HepG2 (cell line): ENCODE data around the gene FAF2. TPM values are rescaled to one million over a fixed set of nuclear protein-coding genes. Genes with fewer than 3 reads are reported as not detected.

Experiments
- ATAC-seq: fragments of 200-7000 bp; cut with Tn5 transposase; 3 replicates; pipeline ENCODE4 v1.9.1; 2020; ENCODE audit warnings: mild to moderate bottlenecking, moderate library complexity
- BruUV-seq: library from RNA; stranded (reverse); fragments of 400-500 nt; replicated peaks from 2 replicates; lab custom pipeline; 2021; lab: Mats Ljungman, UMichigan
- CTCF ChIA-PET: fragments of 300-600 bp; formaldehyde crosslinking; extraction: SDS; loops from one replicate; lab custom pipeline; 2021; ENCODE audit warnings: low total read pairs, inconsistent platforms, low intra/inter-chr PET ratio; lab: Yijun Ruan, JAX
- POLR2A ChIA-PET: fragments of 350-600 bp; sonication (Branson Sonifier 250); formaldehyde crosslinking; loops from one replicate; lab custom pipeline; 2020; ENCODE audit warnings: antibody characterized with exemption, inconsistent platforms; lab: Yijun Ruan, JAX
- DNase-seq: peaks from one replicate; pipeline ENCODE4 v3.0.0-alpha.2; 2015; ENCODE audit warnings: low spot score
- FAIRE-seq: peaks from 3 replicates; lab custom pipeline; 2011; peaks lifted over from hg19 to GRCh38; lab: Jason Lieb, UNC
- H2AFZ ChIP-seq: one replicate; pipeline ENCODE4 v1.6.1; 2011; ENCODE audit warnings: low read length, inconsistent platforms
- H3K27ac ChIP-seq: fragments of 300-600 bp; 3 replicates; pipeline ENCODE4 v1.8.0; 2011; ENCODE audit warnings: mixed run types, mild to moderate bottlenecking, mixed read lengths, low read length, inconsistent platforms; ENCODE audit not compliant: insufficient read depth; ENCODE audit errors: extremely low read length
- H3K27me3 ChIP-seq, 2 experiments: fragments of 200-600 bp in 1 of 2; 2 replicates in 1 of 2; 3 replicates in 1 of 2; pipeline versions ENCODE4 v1.6.0 to v1.8.0; 2011; ENCODE audit warnings: low read length in 2 of 2, mild to moderate bottlenecking in 2 of 2, moderate library complexity in 2 of 2, inconsistent platforms in 1 of 2; ENCODE audit not compliant: insufficient read depth in 2 of 2, control insufficient read depth in 1 of 2
- H3K36me3 ChIP-seq, 2 experiments: fragments of 200-600 bp in 1 of 2; replicated peaks in 1 of 2; 2 replicates in 1 of 2; 3 replicates in 1 of 2; pipeline versions ENCODE4 v1.5.1 to v1.8.0; 2011; ENCODE audit warnings: low read length in 2 of 2, inconsistent platforms in 1 of 2; ENCODE audit not compliant: insufficient read depth in 2 of 2, control insufficient read depth in 1 of 2
- H3K4me1 ChIP-seq: 2 replicates; pipeline ENCODE4 v1.5.1; 2012; ENCODE audit warnings: low read length, inconsistent platforms; ENCODE audit not compliant: insufficient read depth
- H3K4me2 ChIP-seq: 2 replicates; pipeline ENCODE4 v1.6.0; 2011; ENCODE audit warnings: low read depth, low read length, inconsistent platforms
- H3K4me3 ChIP-seq, 3 experiments: fragments of 200-600 bp in 1 of 3; sonication (generic), shearing (Covaris generic) in 1 of 3; replicated peaks in 1 of 3; 2 replicates each; pipeline ENCODE4 v1.5.1; 2011 to 2016; ENCODE audit warnings: low read length in 3 of 3, inconsistent platforms in 2 of 3, low read depth in 2 of 3, mild to moderate bottlenecking in 2 of 3, control low read depth in 1 of 3, mixed read lengths in 1 of 3; ENCODE audit not compliant: insufficient read depth in 1 of 3
- H3K79me2 ChIP-seq: one replicate; pipeline ENCODE4 v1.6.1; 2011; ENCODE audit warnings: low read length, inconsistent platforms; ENCODE audit not compliant: insufficient read depth
- H3K9ac ChIP-seq: 2 replicates; pipeline ENCODE4 v1.6.0; 2011; ENCODE audit warnings: mild to moderate bottlenecking, low read depth, low read length, inconsistent platforms; ENCODE audit not compliant: insufficient read depth
- H3K9me3 ChIP-seq: 2 replicates; pipeline ENCODE4 v1.5.1; 2012; ENCODE audit warnings: mild to moderate bottlenecking, low read length
- H4K20me1 ChIP-seq: 2 replicates; pipeline ENCODE4 v1.6.0; 2011; ENCODE audit warnings: inconsistent platforms, mild to moderate bottlenecking, low read length, moderate library complexity; ENCODE audit not compliant: insufficient read depth
- AGO2 ChIP-seq: fragments of 200-400 bp; formaldehyde crosslinking; optimal IDR thresholded peaks from 2 replicates; pipeline ENCODE3; 2017; ENCODE audit warnings: mild to moderate bottlenecking, low read depth, low read length, moderate library complexity
- BRCA1 ChIP-seq: sonication (generic); formaldehyde crosslinking; IDR thresholded peaks from 2 replicates; pipeline ENCODE4 v1.4.0; 2020; ENCODE audit warnings: missing genetic modification reagents
- CHD4 ChIP-seq: fragments of 200-600 bp; sonication (generic); IDR thresholded peaks from 2 replicates; pipeline ENCODE4 v1.7.0; 2017; ENCODE audit warnings: mild to moderate bottlenecking, low read length, borderline replicate concordance
- CREBL2 ChIP-seq: sonication (generic); formaldehyde crosslinking; IDR thresholded peaks from 2 replicates; pipeline ENCODE4 v1.8.1; 2023; ENCODE audit warnings: missing genetic modification reagents, mild to moderate bottlenecking, borderline replicate concordance
- HOXA3 ChIP-seq: sonication (generic); formaldehyde crosslinking; IDR thresholded peaks from 2 replicates; pipeline ENCODE4 v1.5.0; 2020; ENCODE audit warnings: missing genetic modification reagents
- KLF9 ChIP-seq: IDR thresholded peaks from 2 replicates; pipeline ENCODE4 v1.6.1; 2016; ENCODE audit warnings: low read depth
- REPIN1 ChIP-seq: sonication (generic); formaldehyde crosslinking; IDR thresholded peaks from 2 replicates; pipeline ENCODE4 v1.8.0; 2022; ENCODE audit warnings: missing genetic modification reagents, low read depth, mild to moderate bottlenecking, borderline replicate concordance
- ZNF10 ChIP-seq: sonication (generic); formaldehyde crosslinking; IDR thresholded peaks from 2 replicates; pipeline ENCODE4 v1.4.0; 2020; ENCODE audit warnings: mild to moderate bottlenecking, low read depth, missing genetic modification reagents, borderline replicate concordance
- ZNF263 ChIP-seq: sonication (generic); formaldehyde crosslinking; IDR thresholded peaks from 2 replicates; pipeline ENCODE4 v1.4.0; 2020; ENCODE audit warnings: missing genetic modification reagents
- ZNF30 ChIP-seq: sonication (generic); formaldehyde crosslinking; IDR thresholded peaks from 2 replicates; pipeline ENCODE4 v1.5.0; 2020; ENCODE audit warnings: mild to moderate bottlenecking, missing genetic modification reagents
- ZNF33B ChIP-seq: sonication (generic); formaldehyde crosslinking; IDR thresholded peaks from 2 replicates; pipeline ENCODE4 v1.5.1; 2020; ENCODE audit warnings: mild to moderate bottlenecking, missing genetic modification reagents
- ZNF547 ChIP-seq: sonication (generic); formaldehyde crosslinking; IDR thresholded peaks from 2 replicates; pipeline ENCODE4 v1.5.1; 2020; ENCODE audit warnings: mild to moderate bottlenecking, missing genetic modification reagents
- ZNF691 ChIP-seq: sonication (generic); formaldehyde crosslinking; IDR thresholded peaks from 2 replicates; pipeline ENCODE4 v1.4.0; 2020; ENCODE audit warnings: missing genetic modification reagents, low read depth, mild to moderate bottlenecking, borderline replicate concordance
- ZNF768 ChIP-seq: sonication (generic); formaldehyde crosslinking; IDR thresholded peaks from 2 replicates; pipeline ENCODE4 v1.4.0; 2020; ENCODE audit warnings: missing genetic modification reagents
- ZSCAN12 ChIP-seq: sonication (generic); formaldehyde crosslinking; IDR thresholded peaks from 2 replicates; pipeline ENCODE4 v1.9.0; 2021; ENCODE audit warnings: mild to moderate bottlenecking, missing genetic modification reagents
- WGBS: methylation state at CpG from one replicate; pipeline ENCODE4 v1.1.6; 2017; ENCODE audit warnings: low lambda C conversion rate; 5-methylcytosine and 5-hydroxymethylcytosine counted together
- in situ Hi-C: cut with HindIII; loops from 2 replicates; pipeline ENCODE4 v1.10.0; 2017; ENCODE audit warnings: low pct_unique_long_range_greater_than_20kb; ENCODE audit not compliant: extremely low pct_ligation_motif_present
- intact Hi-C: fragments of 100-400 bp; cut with micrococcal nuclease; formaldehyde crosslinking; loops from one replicate; pipeline ENCODE4 v1.10.0; 2022; ENCODE audit not compliant: unreplicated experiment
- polyA plus RNA-seq, 8 experiments: library from polyadenylated mRNA; depleted of rRNA in 3 of 8; stranded (reverse) in 7 of 8; unstranded in 1 of 8; fragments of >200 nt; fragmentation: Illumina TruSeq in 4 of 8; extraction: Trizol in 4 of 8; gene quantifications; 2 replicates each; pipeline versions ENCODE4 v1.2.1 to v1.2.3, GENCODE V29; 2011 to 2016; ENCODE audit warnings: low read depth in 4 of 8, missing spikeins in 1 of 8, mixed read lengths in 1 of 8; ENCODE audit not compliant: insufficient read depth in 1 of 8
- total RNA-seq, 5 experiments: library from RNA; depleted of rRNA; stranded (reverse); fragments of >200 nt; fragmentation: Illumina TruSeq; extraction: Trizol; gene quantifications; 2 replicates each; pipeline ENCODE4 v1.2.3, GENCODE V29; 2016; ENCODE audit warnings: low read depth in 1 of 5
- TF ChIP-seq, protein P1 (sequence below): sonication (generic); formaldehyde crosslinking; IDR thresholded peaks from 2 replicates; pipeline ENCODE4 v1.4.0; 2020; ENCODE audit warnings: missing genetic modification reagents, borderline replicate concordance

The FAF2 gene
- total and polyA plus RNA-seq, 2 of the 13 experiments (the other 11 are each of a cell fraction or from before 2014, with no cell fraction given): 27.8 to 34.3 TPM

DNA sequence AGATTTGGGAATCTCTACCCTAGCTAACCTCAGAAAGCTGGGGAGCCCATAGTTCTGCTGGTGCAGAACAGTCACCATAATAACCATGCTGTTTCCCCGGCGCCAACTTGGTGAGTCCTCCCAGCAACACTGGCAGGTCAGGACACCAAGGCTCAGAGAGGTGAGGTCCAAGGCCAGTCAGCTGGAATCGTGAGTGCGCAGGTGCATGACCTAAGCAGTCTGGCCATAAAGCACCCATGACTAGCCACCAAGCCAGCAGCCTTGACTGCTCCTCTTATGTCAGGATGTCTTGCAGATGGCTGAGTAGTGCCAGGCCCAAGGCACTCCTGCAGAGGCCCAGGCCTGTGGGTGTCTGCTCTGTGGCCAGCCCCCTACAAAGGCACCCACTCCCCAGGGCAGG lies 86.5 kb downstream of the FAF2 start:
- Histone ChIP-seq H3K27ac (peak overlapping the region; percentile 26), H3K36me3 (peaks cover 14 to 33% of the 10 kb centered on the region in 2 experiments), H3K9me3 (no peaks in the 10 kb centered on the region), H4K20me1 (peaks cover 33% of the 10 kb centered on the region), H3K4me2 (peak overlapping the region; percentile 91), H3K9ac (peak overlapping the region; percentile 9; the same call in 1 of the 2 replicates), H3K79me2 (peaks cover 40% of the 10 kb centered on the region), H2AFZ (no peak overlapping the region), H3K4me3 (peak overlapping the region in 2 of 3 experiments; percentile 22 to 97; a peak in 4 of 6 replicates), H3K27me3 (no peaks in the 10 kb centered on the region; a peak in 1 of 5 replicates), H3K4me1 (peaks cover 40% of the 10 kb centered on the region)
- BruUV-seq: no TSS peak
- POLR2A ChIA-PET: interaction anchor here (0.9 to 7.9 kb wide), 5 partner anchors 13 to 94 kb away, joined by 3 to 212 read pairs (median 3); partner anchors contain the start of genes CDHR2 and FAF2
- CTCF ChIA-PET: no interaction called here
- FAIRE-seq (no peak), ATAC-seq (no peak), DNase-seq (no peak)
- in situ Hi-C loops: loop anchor here (5.0 to 25.0 kb wide), 2 partner anchors 117 to 828 kb away; partner anchors contain the start of genes CLTB, LMAN2 and RGS14
- no CpG with 5 or more reads among the region's 4 CpGs for WGBS
- TF ChIP-seq REPIN1 (0 out of 2 replicates have a peak, but pooled peaks have one; percentile 3), ZNF30 (CRISPR knock-in tag) (no peak), ZNF10 (no peak), ZNF768 (CRISPR knock-in tag) (peak; percentile 5; the same call in 1 of the 2 replicates), KLF9 (no peak), CREBL2 (no peak), HOXA3 (CRISPR knock-in tag) (peak; percentile 31; the same call in 1 of the 2 replicates), BRCA1 (CRISPR knock-in tag) (no peak), ZSCAN12 (no peak), ZNF33B (CRISPR knock-in tag) (0 out of 2 replicates have a peak, but pooled peaks have one; percentile 9), AGO2 (no peak), CHD4 (peak; percentile 14; the same call in 1 of the 2 replicates), ZNF691 (CRISPR knock-in tag) (0 out of 2 replicates have a peak, but pooled peaks have one; percentile 34), ZNF263 (peak; percentile 73; the same call in 1 of the 2 replicates), ZNF547 (CRISPR knock-in tag) (0 out of 2 replicates have a peak, but pooled peaks have one; percentile 10)
- TF ChIP-seq, protein P1, sequence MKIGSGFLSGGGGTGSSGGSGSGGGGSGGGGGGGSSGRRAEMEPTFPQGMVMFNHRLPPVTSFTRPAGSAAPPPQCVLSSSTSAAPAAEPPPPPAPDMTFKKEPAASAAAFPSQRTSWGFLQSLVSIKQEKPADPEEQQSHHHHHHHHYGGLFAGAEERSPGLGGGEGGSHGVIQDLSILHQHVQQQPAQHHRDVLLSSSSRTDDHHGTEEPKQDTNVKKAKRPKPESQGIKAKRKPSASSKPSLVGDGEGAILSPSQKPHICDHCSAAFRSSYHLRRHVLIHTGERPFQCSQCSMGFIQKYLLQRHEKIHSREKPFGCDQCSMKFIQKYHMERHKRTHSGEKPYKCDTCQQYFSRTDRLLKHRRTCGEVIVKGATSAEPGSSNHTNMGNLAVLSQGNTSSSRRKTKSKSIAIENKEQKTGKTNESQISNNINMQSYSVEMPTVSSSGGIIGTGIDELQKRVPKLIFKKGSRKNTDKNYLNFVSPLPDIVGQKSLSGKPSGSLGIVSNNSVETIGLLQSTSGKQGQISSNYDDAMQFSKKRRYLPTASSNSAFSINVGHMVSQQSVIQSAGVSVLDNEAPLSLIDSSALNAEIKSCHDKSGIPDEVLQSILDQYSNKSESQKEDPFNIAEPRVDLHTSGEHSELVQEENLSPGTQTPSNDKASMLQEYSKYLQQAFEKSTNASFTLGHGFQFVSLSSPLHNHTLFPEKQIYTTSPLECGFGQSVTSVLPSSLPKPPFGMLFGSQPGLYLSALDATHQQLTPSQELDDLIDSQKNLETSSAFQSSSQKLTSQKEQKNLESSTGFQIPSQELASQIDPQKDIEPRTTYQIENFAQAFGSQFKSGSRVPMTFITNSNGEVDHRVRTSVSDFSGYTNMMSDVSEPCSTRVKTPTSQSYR: no peak
- intact Hi-C loops: no loop called here
